ENCODE measurements around the gene RIN1.

Gene RIN1

DNA sequence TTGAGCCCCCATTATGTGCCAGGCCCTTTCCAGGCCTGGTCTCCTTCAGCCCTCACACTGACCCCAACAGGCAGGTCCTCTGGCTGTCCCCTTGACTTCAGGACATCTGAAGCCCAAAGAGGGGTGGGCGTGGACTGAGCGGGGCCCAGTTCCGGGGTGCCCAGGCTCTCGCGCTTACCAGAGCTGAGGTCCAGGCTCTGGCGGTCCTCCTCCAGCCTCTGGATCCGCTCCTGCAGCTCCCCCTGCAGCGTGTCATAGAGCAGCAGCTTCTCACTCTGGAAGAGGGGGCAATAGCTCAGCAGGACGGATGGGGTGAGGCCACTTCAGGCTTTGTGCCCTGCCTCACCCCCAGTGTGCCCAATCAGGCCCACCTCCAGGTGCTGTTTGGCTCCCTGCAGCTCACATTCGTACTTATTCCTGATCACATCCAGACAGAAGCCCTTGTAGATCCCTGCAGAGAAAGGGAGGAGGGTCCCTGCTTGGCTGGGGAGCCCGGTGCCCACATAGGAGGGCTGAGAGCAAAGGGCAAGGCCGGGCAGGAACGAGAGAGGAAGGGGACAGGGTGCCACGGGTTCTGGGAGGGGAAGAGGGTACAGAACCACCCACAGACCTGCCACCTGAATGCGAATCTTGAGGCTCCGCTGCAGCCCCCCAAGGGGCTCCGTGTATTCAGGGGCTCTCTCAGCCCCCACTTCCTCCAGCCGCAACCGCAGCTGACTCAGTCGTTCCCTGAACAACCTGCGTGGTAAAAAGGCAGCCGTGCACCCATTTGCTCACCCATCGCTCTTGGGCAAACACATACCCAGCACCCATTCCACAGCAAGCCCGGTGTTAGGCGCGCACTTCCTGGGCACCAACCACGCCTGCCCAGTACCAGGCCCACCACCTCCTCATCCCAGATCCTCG lies 4.6 kb upstream of the RIN1 start:
- H3K36me3 ChIP-seq (replicated peaks), result peaks cover 26% of the 10 kb centered on the region
- TF ChIP-seq, protein P1, sequence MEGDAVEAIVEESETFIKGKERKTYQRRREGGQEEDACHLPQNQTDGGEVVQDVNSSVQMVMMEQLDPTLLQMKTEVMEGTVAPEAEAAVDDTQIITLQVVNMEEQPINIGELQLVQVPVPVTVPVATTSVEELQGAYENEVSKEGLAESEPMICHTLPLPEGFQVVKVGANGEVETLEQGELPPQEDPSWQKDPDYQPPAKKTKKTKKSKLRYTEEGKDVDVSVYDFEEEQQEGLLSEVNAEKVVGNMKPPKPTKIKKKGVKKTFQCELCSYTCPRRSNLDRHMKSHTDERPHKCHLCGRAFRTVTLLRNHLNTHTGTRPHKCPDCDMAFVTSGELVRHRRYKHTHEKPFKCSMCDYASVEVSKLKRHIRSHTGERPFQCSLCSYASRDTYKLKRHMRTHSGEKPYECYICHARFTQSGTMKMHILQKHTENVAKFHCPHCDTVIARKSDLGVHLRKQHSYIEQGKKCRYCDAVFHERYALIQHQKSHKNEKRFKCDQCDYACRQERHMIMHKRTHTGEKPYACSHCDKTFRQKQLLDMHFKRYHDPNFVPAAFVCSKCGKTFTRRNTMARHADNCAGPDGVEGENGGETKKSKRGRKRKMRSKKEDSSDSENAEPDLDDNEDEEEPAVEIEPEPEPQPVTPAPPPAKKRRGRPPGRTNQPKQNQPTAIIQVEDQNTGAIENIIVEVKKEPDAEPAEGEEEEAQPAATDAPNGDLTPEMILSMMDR (IDR thresholded peaks at IDR 0.05; ENCODE audit: low read depth, low read length, missing control alignments), result no peak

DNA sequence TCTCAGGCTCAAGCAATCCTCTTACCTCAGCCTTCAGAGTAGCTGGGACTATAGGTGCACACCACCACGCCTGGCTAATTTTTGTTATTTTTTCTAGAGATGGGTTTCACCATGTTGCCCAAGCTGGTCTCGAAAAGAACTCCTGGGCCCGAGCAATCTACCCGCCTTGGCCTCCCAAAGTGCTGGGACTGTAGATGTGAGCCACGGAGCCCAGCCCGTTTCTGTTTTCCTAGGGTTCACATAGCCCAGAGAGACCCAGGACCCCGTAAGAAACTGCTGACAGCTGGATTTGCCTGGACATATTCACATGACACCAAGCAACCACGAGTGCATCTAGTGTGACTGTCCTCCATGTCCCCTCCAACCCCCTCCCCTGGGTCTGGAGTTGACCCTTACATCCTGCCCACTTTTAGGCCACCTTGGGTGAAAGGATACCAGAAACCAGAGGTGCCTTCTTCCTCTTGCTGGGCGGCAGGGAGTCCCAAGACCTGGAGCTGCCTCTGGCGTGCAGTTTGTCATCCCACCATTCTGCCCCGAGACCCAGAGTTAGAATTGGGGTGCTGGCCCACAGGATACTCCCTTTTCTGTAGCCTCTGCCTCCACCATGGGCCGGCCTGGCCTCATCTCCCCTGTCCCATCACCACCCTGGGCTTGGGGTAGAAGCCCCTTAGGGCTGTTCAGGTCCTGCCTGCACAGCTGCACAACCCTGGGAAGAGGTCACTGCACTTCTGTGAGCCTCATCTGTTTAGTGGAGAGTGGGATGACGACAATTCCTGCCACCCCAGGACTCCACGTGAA lies 3.7 kb upstream of the RIN1 start:
- no peak for DNase-seq
- in situ Hi-C loops (cut with HindIII; ENCODE audit: low pct_ligation_motif_present, low sequenced_read_pairs), result no loop called here
- TF ChIP-seq, protein P1 (IDR thresholded peaks at IDR 0.05; ENCODE audit: low read depth, low read length, missing control alignments), result no peak
- H3K27me3 ChIP-seq (replicated peaks), result no peaks in the 10 kb centered on the region
- H3K36me3 ChIP-seq (replicated peaks), result peaks cover 26% of the 10 kb centered on the region
- H3K27ac ChIP-seq, result no peak overlapping the region
- no peak overlapping the region for H3K4me3 ChIP-seq (ENCODE audit: low read depth, low read length)

More for the DNA sequence above, 4.6 kb upstream of the RIN1 start:
- Histone ChIP-seq H3K4me3 (ENCODE audit: low read depth, low read length) (no peak overlapping the region), H3K27me3 (replicated peaks) (no peaks in the 10 kb centered on the region), H3K27ac (no peak overlapping the region)
- DNase-seq, result no peak
- in situ Hi-C loops (cut with HindIII; ENCODE audit: low pct_ligation_motif_present, low sequenced_read_pairs), result no loop called here

DNA sequence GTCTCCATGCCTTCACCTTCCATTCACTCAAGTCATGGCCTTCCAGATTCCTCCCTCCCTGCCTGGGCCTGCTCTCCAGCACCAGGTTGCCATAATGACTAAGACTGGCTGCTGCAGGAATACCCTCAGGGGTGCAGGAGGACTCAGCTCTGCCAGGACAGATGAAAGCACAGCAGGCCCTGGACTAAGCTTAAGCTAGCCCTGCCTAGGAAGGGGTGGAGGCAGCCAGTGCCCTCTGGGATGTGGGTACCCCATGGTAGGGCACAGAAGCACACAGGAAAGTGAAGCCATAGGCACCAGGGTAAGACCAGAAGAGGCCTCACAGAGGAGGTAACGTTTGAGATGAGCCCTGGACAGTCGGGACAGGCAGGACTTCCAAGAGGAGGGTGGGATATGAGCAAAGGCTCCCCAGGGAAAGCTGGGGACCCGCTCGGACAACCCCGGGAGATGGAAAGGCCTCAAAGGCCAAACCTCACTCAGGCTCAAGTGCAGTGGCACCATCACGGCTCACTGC lies 3.0 kb upstream of the RIN1 start:
- no peak for DNase-seq
- in situ Hi-C loops (cut with HindIII; ENCODE audit: low pct_ligation_motif_present, low sequenced_read_pairs), result no loop called here
- no peak overlapping the region for H3K4me3 ChIP-seq (ENCODE audit: low read depth, low read length)
- no peaks in the 10 kb centered on the region for H3K27me3 ChIP-seq (replicated peaks)
- H3K36me3 ChIP-seq (replicated peaks), result peaks cover 26% of the 10 kb centered on the region
- H3K27ac ChIP-seq, result no peak overlapping the region
- TF ChIP-seq, protein P1 (IDR thresholded peaks at IDR 0.05; ENCODE audit: low read depth, low read length, missing control alignments), result no peak

DNA sequence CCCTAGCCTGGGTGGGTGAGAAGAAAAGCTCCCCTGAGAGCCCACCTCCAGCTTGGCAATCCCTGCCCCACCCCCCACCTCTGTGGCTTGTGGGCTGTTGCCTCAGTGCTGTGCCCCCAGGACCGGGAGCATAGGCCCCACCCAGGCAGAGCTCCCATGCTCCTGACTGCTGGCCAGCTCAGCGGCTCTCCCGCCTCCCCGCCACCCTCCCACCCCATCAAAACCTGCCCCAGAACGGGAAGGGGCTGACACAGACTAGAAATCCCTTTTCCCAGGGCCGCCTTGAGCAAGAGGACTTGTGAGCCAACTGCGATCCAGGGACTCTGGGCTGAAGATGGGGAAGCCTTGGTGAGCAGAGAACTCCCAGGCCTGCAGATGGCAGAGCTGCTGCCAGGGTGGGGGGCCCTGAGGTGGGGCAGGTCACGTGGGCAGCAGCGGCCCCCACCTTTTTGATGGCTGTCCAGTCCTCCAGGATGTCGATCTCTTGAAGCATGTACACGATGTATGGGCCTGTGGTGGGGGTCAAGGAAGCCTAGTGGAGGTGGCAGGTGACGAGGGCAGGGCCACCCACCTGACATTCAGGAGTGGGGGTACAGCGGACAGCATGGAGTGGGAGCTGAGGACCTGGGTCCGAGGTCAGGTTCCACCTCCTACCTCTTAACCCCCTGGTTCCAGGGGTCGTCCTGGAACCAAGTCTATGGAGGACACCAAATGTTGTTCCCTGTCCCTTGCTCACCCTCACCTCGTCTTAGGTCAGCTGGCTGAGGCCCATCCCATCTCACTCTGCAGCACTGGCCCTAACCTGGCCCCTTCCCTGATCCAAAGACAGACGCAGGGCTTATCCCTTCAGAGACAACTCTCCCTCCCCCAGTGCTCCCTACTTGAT lies 2.3 kb upstream of the RIN1 start:
- Histone ChIP-seq H3K4me3 (ENCODE audit: low read depth, low read length) (no peak overlapping the region), H3K27me3 (replicated peaks) (no peaks in the 10 kb centered on the region), H3K36me3 (replicated peaks) (peaks cover 29% of the 10 kb centered on the region), H3K27ac (no peak overlapping the region)
- in situ Hi-C loops (cut with HindIII; ENCODE audit: low pct_ligation_motif_present, low sequenced_read_pairs), result no loop called here
- TF ChIP-seq, protein P1 (IDR thresholded peaks at IDR 0.05; ENCODE audit: low read depth, low read length, missing control alignments), result no peak
- DNase-seq, result no peak

DNA sequence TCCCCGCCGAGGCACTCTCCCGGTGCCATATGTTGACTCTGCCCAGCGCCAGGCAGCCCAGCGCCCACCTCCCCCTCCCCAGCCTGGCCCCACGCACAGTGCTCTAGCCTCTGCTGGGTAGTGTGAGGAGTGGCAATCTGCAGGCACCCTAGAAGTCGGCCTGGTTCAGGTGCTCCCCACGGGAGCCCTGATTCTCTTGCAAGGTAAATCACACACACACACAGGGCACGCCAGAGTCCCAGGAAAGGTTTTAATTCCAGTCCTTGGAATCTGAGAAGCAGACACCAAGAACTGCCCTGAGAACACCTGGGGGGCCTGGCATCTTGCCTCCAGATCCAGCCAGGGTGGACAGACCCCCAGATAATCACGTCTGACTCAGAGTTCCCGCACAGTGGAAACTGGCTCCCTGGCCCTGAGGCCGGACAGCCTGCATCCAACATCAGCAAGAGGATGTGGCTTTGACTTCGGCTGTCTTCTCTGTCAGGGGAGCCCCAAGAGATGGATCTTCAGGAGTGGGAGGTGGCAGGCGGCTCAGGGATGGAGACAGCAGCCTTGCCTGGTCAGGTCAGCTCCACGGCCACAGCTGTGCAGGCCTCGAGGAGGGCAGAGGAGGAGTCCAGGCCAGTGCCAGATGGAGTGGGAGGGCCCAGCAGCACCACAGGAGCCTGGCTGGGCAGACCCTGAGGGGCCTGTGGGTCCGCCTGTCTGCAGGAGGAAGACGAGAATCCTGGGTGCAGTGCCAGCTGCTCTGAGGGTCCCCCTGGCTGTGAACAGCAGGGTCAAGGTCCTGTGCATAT lies 1.1 kb upstream of the RIN1 start:
- in situ Hi-C loops (cut with HindIII; ENCODE audit: low pct_ligation_motif_present, low sequenced_read_pairs), result no loop called here
- DNase-seq, result peak; percentile 23
- H3K4me3 ChIP-seq (ENCODE audit: low read depth, low read length), result no peak overlapping the region
- TF ChIP-seq, protein P1 (IDR thresholded peaks at IDR 0.05; ENCODE audit: low read depth, low read length, missing control alignments), result peak; percentile 6
- no peaks in the 10 kb centered on the region for H3K27me3 ChIP-seq (replicated peaks)
- peak overlapping the region; percentile 97 for H3K27ac ChIP-seq
- H3K36me3 ChIP-seq (replicated peaks), result peaks cover 39% of the 10 kb centered on the region

All from brain microvascular endothelial cell (primary cell).